PFSK-1 (cell line): ENCODE results near the gene PTPRJ.

ENCODE experiments used
- POLR2AphosphoS5 ChIP-seq: IDR thresholded peaks from 2 replicates; pipeline ENCODE4 v1.6.1; 2012; ENCODE audit warnings: low read depth, mild to moderate bottlenecking, control low read depth, low read length, moderate library complexity
- SIN3A ChIP-seq: IDR thresholded peaks from 2 replicates; pipeline ENCODE4 v1.6.1; 2012; ENCODE audit warnings: mild to moderate bottlenecking, low read length, moderate library complexity, borderline replicate concordance; ENCODE audit not compliant: insufficient read depth
- TAF1 ChIP-seq: IDR thresholded peaks from 2 replicates; pipeline ENCODE4 v1.6.1; 2012; ENCODE audit warnings: low read length, control low read depth, borderline replicate concordance; ENCODE audit not compliant: insufficient read depth

GRCh38 chr11:47973173-47973572, 7.2 kb upstream of the PTPRJ start:
- TF ChIP-seq TAF1 (no peak), POLR2AphosphoS5 (no peak), SIN3A (no peak)
